HepG2 (cell line): Measurements from ENCODE around the gene MCM3AP. TPM values are rescaled to one million over a fixed set of nuclear protein-coding genes. Genes with fewer than 3 reads are reported as not detected.

Experiments used
- ATAC-seq: fragments of 200-7000 bp; cut with Tn5 transposase; 3 replicates; pipeline ENCODE4 v1.9.1; 2020; ENCODE audit warnings: mild to moderate bottlenecking, moderate library complexity
- BruUV-seq: library from RNA; stranded (reverse); fragments of 400-500 nt; replicated peaks from 2 replicates; lab custom pipeline; 2021; lab: Mats Ljungman, UMichigan
- CTCF ChIA-PET: fragments of 300-600 bp; formaldehyde crosslinking; extraction: SDS; loops from one replicate; lab custom pipeline; 2021; ENCODE audit warnings: low total read pairs, inconsistent platforms, low intra/inter-chr PET ratio; lab: Yijun Ruan, JAX
- POLR2A ChIA-PET: fragments of 350-600 bp; sonication (Branson Sonifier 250); formaldehyde crosslinking; loops from one replicate; lab custom pipeline; 2020; ENCODE audit warnings: antibody characterized with exemption, inconsistent platforms; lab: Yijun Ruan, JAX
- DNase-seq: peaks from one replicate; pipeline ENCODE4 v3.0.0-alpha.2; 2015; ENCODE audit warnings: low spot score
- FAIRE-seq: peaks from 3 replicates; lab custom pipeline; 2011; peaks lifted over from hg19 to GRCh38; lab: Jason Lieb, UNC
- H2AFZ ChIP-seq: one replicate; pipeline ENCODE4 v1.6.1; 2011; ENCODE audit warnings: low read length, inconsistent platforms
- H3K27ac ChIP-seq: fragments of 300-600 bp; 3 replicates; pipeline ENCODE4 v1.8.0; 2011; ENCODE audit warnings: mixed run types, mild to moderate bottlenecking, mixed read lengths, low read length, inconsistent platforms; ENCODE audit not compliant: insufficient read depth; ENCODE audit errors: extremely low read length
- H3K27me3 ChIP-seq, 2 experiments: fragments of 200-600 bp in 1 of 2; 2 replicates in 1 of 2; 3 replicates in 1 of 2; pipeline versions ENCODE4 v1.6.0 to v1.8.0; 2011; ENCODE audit warnings: low read length in 2 of 2, mild to moderate bottlenecking in 2 of 2, moderate library complexity in 2 of 2, inconsistent platforms in 1 of 2; ENCODE audit not compliant: insufficient read depth in 2 of 2, control insufficient read depth in 1 of 2
- H3K36me3 ChIP-seq, 2 experiments: fragments of 200-600 bp in 1 of 2; replicated peaks in 1 of 2; 2 replicates in 1 of 2; 3 replicates in 1 of 2; pipeline versions ENCODE4 v1.5.1 to v1.8.0; 2011; ENCODE audit warnings: low read length in 2 of 2, inconsistent platforms in 1 of 2; ENCODE audit not compliant: insufficient read depth in 2 of 2, control insufficient read depth in 1 of 2
- H3K4me1 ChIP-seq: 2 replicates; pipeline ENCODE4 v1.5.1; 2012; ENCODE audit warnings: low read length, inconsistent platforms; ENCODE audit not compliant: insufficient read depth
- H3K4me2 ChIP-seq: 2 replicates; pipeline ENCODE4 v1.6.0; 2011; ENCODE audit warnings: low read depth, low read length, inconsistent platforms
- H3K4me3 ChIP-seq, 3 experiments: fragments of 200-600 bp in 1 of 3; sonication (generic), shearing (Covaris generic) in 1 of 3; replicated peaks in 1 of 3; 2 replicates each; pipeline ENCODE4 v1.5.1; 2011 to 2016; ENCODE audit warnings: low read length in 3 of 3, inconsistent platforms in 2 of 3, low read depth in 2 of 3, mild to moderate bottlenecking in 2 of 3, control low read depth in 1 of 3, mixed read lengths in 1 of 3; ENCODE audit not compliant: insufficient read depth in 1 of 3
- H3K79me2 ChIP-seq: one replicate; pipeline ENCODE4 v1.6.1; 2011; ENCODE audit warnings: low read length, inconsistent platforms; ENCODE audit not compliant: insufficient read depth
- H3K9ac ChIP-seq: 2 replicates; pipeline ENCODE4 v1.6.0; 2011; ENCODE audit warnings: mild to moderate bottlenecking, low read depth, low read length, inconsistent platforms; ENCODE audit not compliant: insufficient read depth
- H3K9me3 ChIP-seq: 2 replicates; pipeline ENCODE4 v1.5.1; 2012; ENCODE audit warnings: mild to moderate bottlenecking, low read length
- H4K20me1 ChIP-seq: 2 replicates; pipeline ENCODE4 v1.6.0; 2011; ENCODE audit warnings: inconsistent platforms, mild to moderate bottlenecking, low read length, moderate library complexity; ENCODE audit not compliant: insufficient read depth
- ISL2 ChIP-seq: sonication (generic); formaldehyde crosslinking; IDR thresholded peaks from 2 replicates; pipeline ENCODE4 v1.5.0; 2020; ENCODE audit warnings: missing genetic modification reagents
- NFE2L2 ChIP-seq: fragments of 150-350 bp; IDR thresholded peaks from 2 replicates; pipeline ENCODE4 v1.6.1; 2014; ENCODE audit warnings: low read length
- ZFAT ChIP-seq: sonication (generic); formaldehyde crosslinking; conservative IDR thresholded peaks from 2 replicates; pipeline ENCODE4 v1.8.1; 2023; ENCODE audit warnings: missing genetic modification reagents, inconsistent platforms
- ZNF652 ChIP-seq: IDR thresholded peaks from 2 replicates; pipeline ENCODE4 v1.6.1; 2016; ENCODE audit warnings: low read depth, borderline replicate concordance
- ZNF747 ChIP-seq: sonication (generic); formaldehyde crosslinking; IDR thresholded peaks from 2 replicates; pipeline ENCODE4 v1.8.1; 2023; ENCODE audit warnings: missing genetic modification reagents, mild to moderate bottlenecking, borderline replicate concordance
- ZNF879 ChIP-seq: sonication (generic); formaldehyde crosslinking; IDR thresholded peaks from 2 replicates; pipeline ENCODE4 v1.8.1; 2023; ENCODE audit warnings: missing genetic modification reagents
- WGBS: methylation state at CpG from one replicate; pipeline ENCODE4 v1.1.6; 2017; ENCODE audit warnings: low lambda C conversion rate; 5-methylcytosine and 5-hydroxymethylcytosine counted together
- in situ Hi-C: cut with HindIII; loops from 2 replicates; pipeline ENCODE4 v1.10.0; 2017; ENCODE audit warnings: low pct_unique_long_range_greater_than_20kb; ENCODE audit not compliant: extremely low pct_ligation_motif_present
- intact Hi-C: fragments of 100-400 bp; cut with micrococcal nuclease; formaldehyde crosslinking; loops from one replicate; pipeline ENCODE4 v1.10.0; 2022; ENCODE audit not compliant: unreplicated experiment
- polyA plus RNA-seq, 8 experiments: library from polyadenylated mRNA; depleted of rRNA in 3 of 8; stranded (reverse) in 7 of 8; unstranded in 1 of 8; fragments of >200 nt; fragmentation: Illumina TruSeq in 4 of 8; extraction: Trizol in 4 of 8; gene quantifications; 2 replicates each; pipeline versions ENCODE4 v1.2.1 to v1.2.3, GENCODE V29; 2011 to 2016; ENCODE audit warnings: low read depth in 4 of 8, missing spikeins in 1 of 8, mixed read lengths in 1 of 8; ENCODE audit not compliant: insufficient read depth in 1 of 8
- total RNA-seq, 5 experiments: library from RNA; depleted of rRNA; stranded (reverse); fragments of >200 nt; fragmentation: Illumina TruSeq; extraction: Trizol; gene quantifications; 2 replicates each; pipeline ENCODE4 v1.2.3, GENCODE V29; 2016; ENCODE audit warnings: low read depth in 1 of 5
- TF ChIP-seq, protein P1 (sequence below): IDR thresholded peaks from 2 replicates; pipeline ENCODE4 v1.6.1; 2016
- TF ChIP-seq, protein P2 (sequence below): sonication (generic); formaldehyde crosslinking; conservative IDR thresholded peaks from 2 replicates; pipeline ENCODE4 v1.4.0; 2020; ENCODE audit warnings: missing genetic modification reagents

The MCM3AP gene
- total and polyA plus RNA-seq, 2 of the 13 experiments (the other 11 are each of a cell fraction or from before 2014, with no cell fraction given), result 27.0 to 54.7 TPM

DNA sequence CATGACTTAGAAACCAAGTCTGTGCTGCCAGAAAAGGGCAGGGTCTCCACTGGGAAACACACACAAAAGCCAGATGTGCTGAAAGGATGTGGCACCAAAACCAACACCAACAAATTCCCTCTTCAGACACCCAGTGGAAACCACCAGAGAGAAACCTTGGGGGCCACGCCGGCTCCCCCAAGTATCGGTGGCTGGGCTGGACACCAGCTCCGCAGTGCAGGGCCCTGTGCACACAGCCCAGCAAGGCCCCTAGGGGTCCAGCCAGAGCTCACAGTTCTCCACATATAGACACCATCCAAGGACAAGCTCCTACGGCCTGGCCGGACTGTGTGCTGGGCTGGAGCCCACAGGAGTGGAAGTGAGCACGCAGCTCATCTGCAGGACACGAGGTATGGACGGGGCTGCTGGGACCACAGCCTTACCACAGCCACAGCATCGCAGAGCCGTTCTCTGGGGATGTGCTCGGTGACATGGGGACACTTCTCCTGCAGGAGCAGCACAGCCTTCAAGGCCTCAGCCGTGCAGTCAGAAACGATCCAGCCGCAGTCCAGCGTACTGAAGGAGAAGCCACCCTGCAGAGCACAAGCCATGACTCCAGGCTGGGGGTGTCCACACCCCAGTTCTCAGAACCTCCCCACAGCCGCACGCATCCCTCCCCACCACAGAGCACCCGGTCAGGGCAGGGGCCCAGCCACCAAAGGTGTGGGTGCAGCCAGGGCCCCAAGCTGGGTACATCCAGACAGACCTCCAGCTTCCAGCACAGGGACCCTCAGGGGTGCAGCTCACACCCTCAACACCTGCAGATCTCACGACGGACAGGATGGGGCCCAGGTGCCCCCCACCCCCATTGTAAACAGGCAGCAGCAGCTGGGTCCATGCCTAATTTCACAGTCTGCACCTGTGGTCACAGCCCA, 78.1 kb downstream of the MCM3AP start:
- Histone ChIP-seq H3K9me3 (no peaks in the 10 kb centered on the region), H4K20me1 (no peaks in the 10 kb centered on the region), H3K27ac (no peak overlapping the region), H3K79me2 (no peaks in the 10 kb centered on the region), H3K27me3 (no peaks in the 10 kb centered on the region), H3K9ac (no peak overlapping the region), H2AFZ (no peak overlapping the region), H3K36me3 (peaks cover 24 to 80% of the 10 kb centered on the region in 2 experiments), H3K4me2 (no peak overlapping the region), H3K4me3 (no peak overlapping the region), H3K4me1 (no peaks in the 10 kb centered on the region)
- ChIA-PET POLR2A (no interaction called here), CTCF (no interaction called here)
- no TSS peak for BruUV-seq
- DNase-seq (no peak), FAIRE-seq (no peak), ATAC-seq (no peak)
- intact Hi-C loops (no loop called here), in situ Hi-C loops (no loop called here)
- no peak for TF ChIP-seq ZNF747 (CRISPR knock-in tag)
- TF ChIP-seq, protein P1, sequence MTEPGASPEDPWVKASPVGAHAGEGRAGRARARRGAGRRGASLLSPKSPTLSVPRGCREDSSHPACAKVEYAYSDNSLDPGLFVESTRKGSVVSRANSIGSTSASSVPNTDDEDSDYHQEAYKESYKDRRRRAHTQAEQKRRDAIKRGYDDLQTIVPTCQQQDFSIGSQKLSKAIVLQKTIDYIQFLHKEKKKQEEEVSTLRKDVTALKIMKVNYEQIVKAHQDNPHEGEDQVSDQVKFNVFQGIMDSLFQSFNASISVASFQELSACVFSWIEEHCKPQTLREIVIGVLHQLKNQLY (CRISPR knock-in tag), result no peak
- TF ChIP-seq, protein P2, sequence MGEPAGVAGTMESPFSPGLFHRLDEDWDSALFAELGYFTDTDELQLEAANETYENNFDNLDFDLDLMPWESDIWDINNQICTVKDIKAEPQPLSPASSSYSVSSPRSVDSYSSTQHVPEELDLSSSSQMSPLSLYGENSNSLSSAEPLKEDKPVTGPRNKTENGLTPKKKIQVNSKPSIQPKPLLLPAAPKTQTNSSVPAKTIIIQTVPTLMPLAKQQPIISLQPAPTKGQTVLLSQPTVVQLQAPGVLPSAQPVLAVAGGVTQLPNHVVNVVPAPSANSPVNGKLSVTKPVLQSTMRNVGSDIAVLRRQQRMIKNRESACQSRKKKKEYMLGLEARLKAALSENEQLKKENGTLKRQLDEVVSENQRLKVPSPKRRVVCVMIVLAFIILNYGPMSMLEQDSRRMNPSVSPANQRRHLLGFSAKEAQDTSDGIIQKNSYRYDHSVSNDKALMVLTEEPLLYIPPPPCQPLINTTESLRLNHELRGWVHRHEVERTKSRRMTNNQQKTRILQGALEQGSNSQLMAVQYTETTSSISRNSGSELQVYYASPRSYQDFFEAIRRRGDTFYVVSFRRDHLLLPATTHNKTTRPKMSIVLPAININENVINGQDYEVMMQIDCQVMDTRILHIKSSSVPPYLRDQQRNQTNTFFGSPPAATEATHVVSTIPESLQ (CRISPR knock-in tag), result no peak
- no peak for TF ChIP-seq NFE2L2
- no peak for TF ChIP-seq ZFAT
- no peak for TF ChIP-seq ZNF652
- no peak for TF ChIP-seq ISL2 (CRISPR knock-in tag)
- TF ChIP-seq ZNF879 (CRISPR knock-in tag), result no peak
- 100% methylated on average over 4 of the region's 21 CpGs for WGBS
